ENCODE data around the gene NOS2.
"Not testable (repeated sequence)": the region's sequence is repeated elsewhere in the genome, so short reads cannot be mapped to it uniquely, and the experiment has no call there.

Gene NOS2

GRCh38 chr17:27800522-27800921 is at the start of gene NOS2:
TSS of gene NOS2 (minus strand) at chr17:27800529. CDS start at chr17:27798809, 1,720 bp downstream.
- no peak for DNase-seq

DNA sequence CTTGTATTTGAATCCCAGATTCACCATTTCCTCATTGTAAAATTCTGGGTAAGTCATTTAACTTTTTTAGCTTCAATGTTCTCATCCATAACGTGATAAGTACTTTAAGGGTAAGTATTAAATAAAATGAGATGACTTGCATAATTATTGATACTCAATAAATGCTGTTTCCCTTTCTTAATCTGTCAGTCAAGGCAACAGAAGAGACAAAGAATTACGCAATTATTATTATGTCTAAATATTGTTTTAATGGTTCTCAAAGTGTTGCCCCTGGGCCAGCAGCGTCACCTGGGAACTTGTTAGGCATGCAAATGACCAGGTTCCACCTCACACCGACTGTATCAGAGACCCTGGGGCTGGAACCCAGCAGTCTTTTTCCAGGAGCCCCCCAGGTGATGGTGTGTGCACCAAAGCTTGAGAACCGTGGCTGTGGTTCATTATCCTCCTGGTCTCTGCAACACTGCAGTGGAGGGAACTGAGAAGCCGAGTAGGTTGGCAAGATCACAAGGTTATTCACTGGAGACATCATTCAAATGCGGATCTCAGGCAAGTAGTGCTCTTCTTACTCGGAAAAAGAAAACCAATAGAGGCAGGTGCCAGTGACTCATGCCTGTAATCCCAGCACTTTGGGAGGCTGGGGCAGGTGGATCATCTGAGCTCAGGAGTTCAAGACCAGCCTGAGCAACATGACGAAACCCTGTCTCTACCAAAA is 49.3 kb upstream of the NOS2 start:
- DNase-seq: no peak

- no peak for DNase-seq
Measured at GRCh38 chr17:27848931-27849330, 48.6 kb upstream of the NOS2 start.

DNA sequence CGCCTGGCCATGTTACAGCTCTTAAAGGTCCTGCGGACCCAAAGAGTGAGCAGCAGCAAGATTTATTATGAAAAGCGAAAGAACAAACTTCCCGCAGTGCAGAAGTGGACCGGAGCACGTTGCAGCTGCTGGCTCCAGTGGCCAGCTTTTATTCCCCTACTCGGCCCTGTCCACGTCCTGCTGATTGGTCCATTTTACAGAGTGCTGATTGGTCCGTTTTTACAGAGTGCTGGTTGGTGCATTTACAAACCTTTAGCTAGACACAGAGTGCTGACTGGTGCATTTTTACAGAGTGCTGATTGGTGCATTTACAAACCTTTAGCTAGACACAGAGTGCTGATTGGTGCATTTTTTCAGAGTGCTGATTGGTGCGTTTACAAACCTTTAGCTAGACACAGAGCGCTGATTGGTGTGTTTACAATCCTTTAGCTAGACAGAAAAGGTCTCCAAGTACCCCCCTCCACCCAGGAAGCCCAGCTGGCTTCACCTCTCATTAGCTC is 46.5 kb upstream of the NOS2 start:
- DNase-seq: not testable (repeated sequence)

DNA sequence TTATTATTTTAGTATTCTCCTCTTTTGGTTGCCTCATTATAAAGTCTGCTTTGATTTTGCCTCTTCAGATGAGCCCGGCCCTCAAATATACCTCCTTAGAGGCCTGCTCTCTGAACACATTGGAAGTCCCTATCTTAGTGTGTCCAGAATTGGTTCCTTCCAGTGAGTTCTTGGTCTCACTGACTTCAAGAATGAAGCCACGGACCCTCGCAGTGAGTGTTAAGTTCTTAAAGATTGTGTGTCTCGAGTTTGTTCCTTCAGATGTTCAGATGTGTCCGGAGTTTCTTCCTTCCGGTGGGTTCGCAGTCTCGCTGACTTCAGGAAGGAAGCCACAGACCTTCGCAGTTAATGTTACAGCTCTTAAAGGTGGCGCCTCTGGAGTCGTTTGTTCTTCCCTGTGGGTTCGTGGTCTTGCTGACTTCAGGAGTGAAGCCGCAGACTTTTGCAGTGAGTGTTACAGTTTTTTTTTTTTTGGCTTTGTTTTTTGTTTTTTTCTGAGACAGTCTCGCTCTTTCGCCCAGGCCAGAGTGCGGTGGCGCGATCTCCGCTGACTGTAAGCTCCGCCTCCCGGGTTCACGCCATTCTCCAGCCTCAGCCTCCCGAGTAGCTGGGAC is 45.8 kb upstream of the NOS2 start:
- DNase-seq: no peak

DNA sequence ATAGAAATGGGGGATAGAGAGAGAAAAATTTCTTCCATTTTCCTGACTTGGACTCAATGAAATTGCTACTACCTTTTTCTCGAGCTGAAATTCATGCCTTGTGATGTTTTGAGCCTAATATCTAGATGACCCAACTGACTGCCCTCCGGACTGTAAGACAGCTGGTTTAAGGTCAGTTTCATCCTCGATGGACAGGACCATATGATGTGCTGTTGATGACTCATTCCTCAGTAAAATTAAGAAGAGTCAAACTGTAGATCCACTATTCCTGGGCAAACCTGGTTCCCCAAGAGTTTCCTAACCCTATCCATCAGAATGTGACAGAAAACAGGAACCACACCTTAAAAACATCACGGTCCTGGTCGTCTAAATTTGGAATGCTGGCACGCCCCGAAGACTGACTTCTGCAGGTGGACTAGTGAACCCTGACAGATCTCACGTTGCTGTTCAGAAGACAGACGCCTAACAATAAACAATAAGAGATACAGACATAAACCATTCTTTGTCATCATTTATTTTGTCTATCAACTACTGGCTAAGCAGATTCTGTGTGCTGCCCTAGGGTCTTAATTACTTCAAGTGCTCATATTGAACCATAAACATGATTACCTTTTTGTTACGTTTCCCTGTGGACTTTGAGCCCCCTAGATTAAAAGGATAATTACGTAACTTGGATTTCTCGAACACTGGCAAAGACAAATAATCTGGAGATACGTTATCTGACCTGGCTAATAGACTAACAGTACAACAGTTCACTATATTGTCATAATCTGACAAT is 45.1 kb upstream of the NOS2 start:
- DNase-seq: no peak

DNA sequence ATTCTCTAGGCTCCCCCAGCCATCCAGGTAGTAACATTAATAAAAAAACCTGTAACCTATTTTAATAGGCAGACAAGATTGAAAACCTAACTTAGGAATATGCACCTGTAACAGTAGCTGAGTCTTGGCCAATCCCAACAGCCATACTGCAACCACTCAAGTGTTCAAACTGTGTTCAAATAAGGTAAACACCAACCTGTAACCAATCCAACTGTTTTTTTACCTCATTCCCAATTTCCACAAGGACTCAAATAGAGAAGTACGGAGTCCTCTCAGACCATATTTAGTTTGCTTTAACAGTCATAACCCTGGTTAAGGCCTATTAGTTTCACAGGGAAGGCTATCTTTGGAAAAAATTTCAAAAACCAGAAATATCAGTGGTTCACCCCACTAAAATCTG is 40.4 kb upstream of the NOS2 start:
- DNase-seq: no peak

DNA sequence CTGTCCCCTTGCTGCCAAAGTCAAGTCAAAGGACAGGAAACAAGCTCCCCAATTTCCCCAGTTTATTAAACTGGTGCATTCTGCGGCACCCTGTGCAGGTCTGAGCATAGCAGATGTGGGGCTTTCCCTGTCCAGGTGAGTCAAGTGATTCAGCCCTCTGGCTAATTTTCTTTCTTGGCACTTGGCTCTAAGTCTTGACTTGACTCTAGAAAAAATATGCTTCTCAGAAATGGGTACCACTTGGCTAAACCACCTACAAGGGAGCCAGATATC is 40.0 kb upstream of the NOS2 start:
- DNase-seq: not testable (repeated sequence)

DNA sequence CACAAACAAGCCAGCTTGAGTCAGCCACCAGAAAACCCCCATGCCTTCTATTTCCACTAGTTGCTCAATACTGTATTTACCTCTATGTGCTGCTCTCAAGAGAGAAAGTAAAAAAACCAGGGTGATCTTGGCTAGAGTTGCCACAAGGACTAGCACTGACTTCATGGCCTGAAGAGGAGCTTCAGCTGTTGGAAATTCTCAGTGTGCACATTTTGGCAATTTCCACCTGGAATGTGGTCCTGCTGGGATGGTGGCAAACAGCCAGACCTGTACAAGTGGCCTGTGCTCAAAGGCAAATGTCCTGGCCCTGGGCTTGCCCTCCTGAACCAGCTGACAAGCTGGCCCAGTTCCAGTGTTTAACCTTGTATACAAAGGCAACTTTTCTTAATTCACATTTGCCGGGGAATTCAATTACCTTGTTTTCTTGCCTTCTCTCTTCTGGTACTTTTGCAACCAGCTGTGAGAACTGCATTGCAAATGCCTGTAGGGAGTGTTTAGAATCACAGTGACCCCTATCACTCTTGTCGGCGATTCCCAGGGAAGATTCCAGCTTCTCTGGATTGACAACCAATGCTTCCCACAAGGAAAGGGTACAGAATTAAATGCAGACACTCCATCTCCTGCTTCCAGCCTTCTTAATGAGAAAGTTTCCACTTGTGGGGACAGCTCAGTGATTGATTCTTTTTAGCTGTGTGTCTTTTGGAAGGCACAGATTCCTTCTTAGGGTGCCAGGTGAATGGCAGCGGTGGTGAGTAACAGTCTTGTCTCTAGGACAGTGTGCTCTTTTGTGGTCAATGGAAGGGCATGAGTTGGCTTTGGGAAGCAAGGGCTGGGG is 39.5 kb upstream of the NOS2 start:
- DNase-seq: not testable (repeated sequence)

- DNase-seq: not testable (repeated sequence)
Measured at GRCh38 chr17:27838607-27839006, 38.3 kb upstream of the NOS2 start.

DNA sequence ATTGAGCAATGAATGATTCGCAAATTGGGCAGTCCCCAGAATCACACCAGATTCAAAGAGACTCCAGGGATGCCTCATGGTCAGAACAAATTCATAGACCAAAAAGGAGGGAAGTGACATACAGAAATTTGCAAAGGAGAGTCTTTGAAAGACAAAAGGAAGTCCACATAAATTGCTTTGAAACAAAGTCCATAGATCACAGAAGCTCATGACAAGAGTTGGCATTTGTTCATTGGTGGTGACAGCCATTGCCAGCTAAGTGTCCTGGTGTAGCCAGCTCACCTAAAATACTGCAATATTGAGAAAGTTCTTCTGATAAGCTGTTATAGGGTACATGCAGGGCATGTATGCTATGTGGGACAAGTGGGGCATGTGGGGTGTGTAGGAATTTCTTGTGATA is 37.4 kb upstream of the NOS2 start:
- DNase-seq: not testable (repeated sequence)

DNA sequence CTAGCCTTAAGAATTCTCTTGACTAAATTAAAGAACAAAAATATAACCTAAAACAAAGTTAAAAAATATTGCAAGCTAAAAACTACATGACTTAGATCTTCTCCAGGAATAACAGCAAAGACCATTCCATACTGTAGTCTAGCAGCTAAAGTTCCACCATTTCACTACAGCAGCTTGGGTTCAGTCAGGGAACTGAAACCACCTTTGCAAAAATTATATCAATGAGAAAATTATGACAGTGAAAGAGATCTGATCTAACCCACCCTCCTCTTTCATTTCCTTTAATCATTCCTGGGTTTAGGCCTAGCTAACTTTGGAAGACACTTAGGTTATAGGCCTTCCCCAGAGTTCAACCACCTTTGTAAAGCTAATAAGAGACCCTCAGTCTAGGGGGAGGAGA is 36.3 kb upstream of the NOS2 start:
- no peak for DNase-seq

DNA sequence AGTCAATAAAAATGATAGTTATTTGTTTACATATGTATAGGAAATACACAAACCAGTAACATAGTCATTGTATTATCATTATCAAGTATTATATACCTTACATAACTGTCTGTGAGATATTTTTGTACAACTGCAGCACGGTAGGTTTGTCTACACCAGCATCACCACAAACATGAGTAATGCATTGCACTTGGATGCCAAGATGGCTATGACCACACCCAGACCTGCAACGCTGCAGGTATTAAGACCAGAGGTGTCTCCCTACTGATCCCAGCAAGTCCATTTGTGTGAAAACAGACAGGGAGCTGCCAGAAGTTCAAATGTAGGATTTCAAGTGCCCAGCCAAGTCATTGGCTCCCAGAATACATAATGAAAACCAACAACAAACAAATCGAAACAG is 34.2 kb upstream of the NOS2 start:
- no peak for DNase-seq

- DNase-seq: no peak
Measured at GRCh38 chr17:27832831-27833230, 32.5 kb upstream of the NOS2 start.

GRCh38 chr17:27829888-27830287 is 29.6 kb upstream of the NOS2 start:
- not testable (repeated sequence) for DNase-seq

DNA sequence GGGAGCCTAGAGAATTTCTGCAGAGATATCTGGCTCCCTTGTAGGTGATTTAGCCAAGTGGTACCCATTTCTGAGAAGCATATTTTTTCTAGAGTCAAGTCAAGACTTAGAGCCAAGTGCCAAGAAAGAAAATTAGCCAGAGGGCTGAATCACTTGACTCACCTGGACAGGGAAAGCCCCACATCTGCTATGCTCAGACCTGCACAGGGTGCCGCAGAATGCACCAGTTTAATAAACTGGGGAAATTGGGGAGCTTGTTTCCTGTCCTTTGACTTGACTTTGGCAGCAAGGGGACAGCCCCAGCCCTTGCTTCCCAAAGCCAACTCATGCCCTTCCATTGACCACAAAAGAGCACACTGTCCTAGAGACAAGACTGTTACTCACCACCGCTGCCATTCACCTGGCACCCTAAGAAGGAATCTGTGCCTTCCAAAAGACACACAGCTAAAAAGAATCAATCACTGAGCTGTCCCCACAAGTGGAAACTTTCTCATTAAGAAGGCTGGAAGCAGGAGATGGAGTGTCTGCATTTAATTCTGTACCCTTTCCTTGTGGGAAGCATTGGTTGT is 28.9 kb upstream of the NOS2 start:
- DNase-seq: not testable (repeated sequence)

- DNase-seq: no peak
Measured at GRCh38 chr17:27825459-27825858, 25.1 kb upstream of the NOS2 start.

DNA sequence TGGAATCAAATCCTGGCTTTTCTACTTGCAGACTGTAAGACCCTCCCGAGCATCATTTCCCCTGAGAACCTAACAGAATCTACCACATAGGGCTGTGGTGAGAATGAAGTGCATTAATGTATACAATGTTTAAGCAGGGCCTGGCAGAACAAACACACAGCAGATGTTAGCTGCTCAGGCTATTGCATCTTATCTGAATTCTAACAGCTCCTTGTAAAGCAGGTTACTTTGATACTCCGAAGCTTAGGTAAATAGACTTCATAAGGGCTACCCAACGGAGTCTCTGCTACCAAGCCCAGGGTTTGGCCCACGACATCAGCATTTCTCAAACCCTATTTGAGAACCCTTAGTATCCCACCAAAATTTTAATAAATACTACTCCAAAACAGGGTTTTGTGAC is 24.4 kb upstream of the NOS2 start:
- DNase-seq: no peak

- DNase-seq: no peak
Measured at GRCh38 chr17:27824176-27824715, 23.9 kb upstream of the NOS2 start.

- not testable (repeated sequence) for DNase-seq
Measured at GRCh38 chr17:27822108-27822507, 21.8 kb upstream of the NOS2 start.

DNA sequence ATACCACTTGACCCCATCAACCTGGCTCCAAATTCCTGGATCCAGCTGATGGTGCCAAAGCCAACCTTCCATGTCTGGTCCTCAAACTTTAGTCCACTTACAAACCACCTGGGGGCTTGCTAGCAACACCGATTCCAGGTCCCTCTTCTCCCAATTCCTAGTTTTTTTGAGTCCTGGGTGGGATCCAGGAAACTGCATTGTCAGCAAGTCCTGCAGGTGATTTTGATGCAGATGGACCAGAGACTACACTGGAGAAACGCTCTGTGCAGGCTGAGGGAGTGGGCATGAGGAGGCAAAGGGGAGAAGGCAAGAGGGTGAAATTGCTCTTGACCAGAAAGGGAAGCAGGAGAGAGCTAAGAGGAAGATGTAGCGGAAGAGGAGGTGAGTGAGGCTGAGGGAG is 21.0 kb upstream of the NOS2 start:
- no peak for DNase-seq

- DNase-seq: no peak
Measured at GRCh38 chr17:27819145-27819544, 18.8 kb upstream of the NOS2 start.

Data from SIG-M5 (cell line).